Measurements from ENCODE around the gene RNF180.
"Not testable (repeated sequence)": the region's sequence is repeated elsewhere in the genome, so short reads cannot be mapped to it uniquely, and the experiment has no call there.

Gene RNF180

DNA sequence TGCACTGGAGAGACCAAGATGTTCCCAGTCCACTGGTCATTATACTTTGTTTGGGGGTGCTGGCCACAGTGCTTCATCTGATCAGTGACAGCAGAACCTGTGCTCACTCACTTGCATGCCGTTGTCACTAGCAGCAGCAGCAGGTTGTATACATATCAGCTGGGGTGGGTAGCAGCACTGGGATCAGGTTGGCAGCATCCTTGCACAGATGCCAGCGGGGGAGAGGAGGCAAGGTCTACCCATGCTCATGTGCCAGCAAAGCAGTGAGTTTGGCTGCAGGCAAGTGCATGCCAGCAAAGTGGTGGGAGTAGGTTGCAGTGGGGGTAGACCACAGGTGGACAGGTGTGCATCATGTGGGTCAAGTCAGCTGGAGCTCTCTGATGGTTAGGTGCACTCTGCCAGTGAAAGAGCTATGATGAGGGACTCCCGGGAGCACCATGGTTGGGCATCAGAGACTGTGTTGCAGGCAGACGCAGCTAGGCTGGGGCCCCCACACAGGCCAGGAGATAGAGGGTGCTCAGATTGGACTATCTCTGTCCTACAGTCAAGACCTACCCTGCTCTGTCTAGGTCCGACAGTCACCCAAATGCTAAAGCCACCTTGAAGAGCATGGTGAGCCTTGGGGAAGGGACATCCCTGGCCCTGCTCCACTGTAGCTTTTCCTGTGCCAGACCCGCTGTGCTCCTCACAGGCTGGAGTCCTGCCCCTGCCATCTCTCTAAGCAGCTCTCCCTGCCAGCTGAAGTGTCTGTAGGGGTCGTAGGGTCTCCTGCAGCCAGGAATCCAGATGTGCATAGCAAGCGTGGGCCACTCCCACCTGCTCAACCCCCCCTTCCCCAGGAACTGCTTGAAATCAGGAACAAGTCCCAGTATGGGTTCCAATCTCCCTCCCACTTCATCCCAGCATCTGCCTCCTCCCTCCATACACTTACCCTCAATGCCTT lies 119.8 kb downstream of the RNF180 start:
- DNase-seq (ENCODE audit: low spot score), result no peak
- Histone ChIP-seq H3K36me3 (ENCODE audit: low read depth) (no peaks in the 10 kb centered on the region), H3K9me3 (ENCODE audit: severe bottlenecking) (no peaks in the 10 kb centered on the region), H3K27ac (ENCODE audit: poor library complexity, severe bottlenecking) (no peak overlapping the region), H3K4me1 (ENCODE audit: insufficient read depth, poor library complexity, severe bottlenecking) (no peaks in the 10 kb centered on the region), H3K4me3 (ENCODE audit: severe bottlenecking) (no peak overlapping the region), H3K27me3 (ENCODE audit: insufficient read depth, poor library complexity, severe bottlenecking) (no peaks in the 10 kb centered on the region)
- no peak for TF ChIP-seq CTCF (IDR thresholded peaks at IDR 0.05; ENCODE audit: poor library complexity, severe bottlenecking)
- no peak for ATAC-seq (ENCODE audit: low read depth)

DNA sequence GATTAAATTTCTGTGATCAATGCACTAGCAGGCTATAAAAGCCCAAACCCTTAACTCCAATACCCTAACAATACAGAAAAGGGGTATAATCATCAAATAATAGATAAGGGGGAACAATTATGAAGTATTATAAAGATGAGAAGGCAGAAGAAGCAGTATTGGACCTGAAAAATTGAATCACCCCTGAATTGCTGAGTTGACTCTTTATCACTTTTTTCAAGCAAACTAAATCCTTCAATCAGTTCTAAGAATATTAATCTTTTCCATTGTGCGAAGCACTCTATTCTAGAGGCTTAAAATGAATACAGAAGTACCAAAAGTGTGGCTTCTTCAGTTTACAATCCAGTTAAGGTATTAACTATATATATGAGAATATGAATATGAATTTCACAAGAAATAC lies 120.7 kb downstream of the RNF180 start:
- DNase-seq (ENCODE audit: low spot score), result no peak
- Histone ChIP-seq H3K9me3 (ENCODE audit: severe bottlenecking) (no peaks in the 10 kb centered on the region), H3K27me3 (ENCODE audit: insufficient read depth, poor library complexity, severe bottlenecking) (no peaks in the 10 kb centered on the region), H3K27ac (ENCODE audit: poor library complexity, severe bottlenecking) (no peak overlapping the region), H3K4me3 (ENCODE audit: severe bottlenecking) (no peak overlapping the region), H3K36me3 (ENCODE audit: low read depth) (no peaks in the 10 kb centered on the region), H3K4me1 (ENCODE audit: insufficient read depth, poor library complexity, severe bottlenecking) (no peaks in the 10 kb centered on the region)
- no peak for TF ChIP-seq CTCF (IDR thresholded peaks at IDR 0.05; ENCODE audit: poor library complexity, severe bottlenecking)
- no peak for ATAC-seq (ENCODE audit: low read depth)

DNA sequence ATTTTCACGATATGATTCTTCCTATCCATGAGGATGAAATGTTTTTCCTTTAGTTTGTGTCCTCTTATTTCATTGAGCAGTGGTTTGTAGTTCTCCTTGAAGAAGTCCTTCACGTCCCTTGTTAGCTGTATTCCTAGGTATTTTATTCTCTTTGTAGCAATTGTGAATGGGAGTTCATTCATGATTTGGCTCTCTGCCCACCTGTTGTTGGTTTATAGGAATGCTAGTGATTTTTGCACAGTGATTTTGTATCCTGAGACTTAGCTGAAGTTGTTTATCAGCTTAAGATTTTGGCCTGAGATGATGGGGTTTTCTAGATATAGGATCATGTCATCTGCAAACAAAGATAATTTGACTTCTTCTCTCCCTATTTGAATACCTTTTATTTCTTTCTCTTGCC lies 122.9 kb downstream of the RNF180 start:
- H3K27ac ChIP-seq (ENCODE audit: poor library complexity, severe bottlenecking); DNase-seq (ENCODE audit: low spot score); ATAC-seq (ENCODE audit: low read depth): not testable (repeated sequence)

DNA sequence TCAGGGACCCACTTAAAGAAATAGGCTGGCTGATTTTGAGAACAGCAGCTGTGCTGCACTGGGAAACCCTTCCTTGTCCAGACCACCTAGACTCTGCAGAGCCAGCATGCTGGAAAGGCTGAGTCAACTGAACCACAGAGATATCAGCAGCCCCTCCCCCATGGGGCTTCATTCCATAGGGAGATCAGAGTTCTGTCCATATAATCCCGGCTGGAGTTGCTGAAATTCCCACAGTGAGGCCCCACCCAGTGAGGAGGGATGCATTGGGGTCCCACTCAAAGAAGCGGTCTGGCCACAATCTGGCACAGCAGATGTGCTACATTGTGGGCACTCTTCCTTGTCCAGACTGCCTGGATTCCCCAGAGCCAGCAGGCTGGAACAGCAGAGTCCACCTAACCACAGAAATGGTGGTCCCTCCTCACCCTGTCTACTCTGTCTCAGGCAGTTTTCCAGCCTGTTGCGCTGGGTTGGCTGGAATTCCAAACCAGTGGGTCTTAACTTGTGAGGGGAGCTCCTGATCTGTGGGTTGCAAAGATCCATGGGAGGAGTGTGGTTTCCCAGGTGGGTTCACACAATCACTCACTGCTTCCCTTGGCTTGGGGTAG lies 127.1 kb downstream of the RNF180 start:
- H3K4me3 ChIP-seq (ENCODE audit: severe bottlenecking), result no peak overlapping the region
- TF ChIP-seq CTCF (IDR thresholded peaks at IDR 0.05; ENCODE audit: poor library complexity, severe bottlenecking), result no peak
- no peaks in the 10 kb centered on the region for H3K27me3 ChIP-seq (ENCODE audit: insufficient read depth, poor library complexity, severe bottlenecking)
- ATAC-seq (ENCODE audit: low read depth) (no peak), DNase-seq (ENCODE audit: low spot score) (no peak)
- no peaks in the 10 kb centered on the region for H3K9me3 ChIP-seq (ENCODE audit: severe bottlenecking)
- no peak overlapping the region for H3K27ac ChIP-seq (ENCODE audit: poor library complexity, severe bottlenecking)
- peaks cover 14% of the 10 kb centered on the region for H3K4me1 ChIP-seq (ENCODE audit: insufficient read depth, poor library complexity, severe bottlenecking)
- H3K36me3 ChIP-seq (ENCODE audit: low read depth), result no peaks in the 10 kb centered on the region

More for the DNA sequence above, 122.9 kb downstream of the RNF180 start:
- H3K9me3 ChIP-seq (ENCODE audit: severe bottlenecking); H3K36me3 ChIP-seq (ENCODE audit: low read depth); H3K4me1 ChIP-seq (ENCODE audit: insufficient read depth, poor library complexity, severe bottlenecking); H3K27me3 ChIP-seq (ENCODE audit: insufficient read depth, poor library complexity, severe bottlenecking); H3K4me3 ChIP-seq (ENCODE audit: severe bottlenecking): not testable (repeated sequence)

DNA sequence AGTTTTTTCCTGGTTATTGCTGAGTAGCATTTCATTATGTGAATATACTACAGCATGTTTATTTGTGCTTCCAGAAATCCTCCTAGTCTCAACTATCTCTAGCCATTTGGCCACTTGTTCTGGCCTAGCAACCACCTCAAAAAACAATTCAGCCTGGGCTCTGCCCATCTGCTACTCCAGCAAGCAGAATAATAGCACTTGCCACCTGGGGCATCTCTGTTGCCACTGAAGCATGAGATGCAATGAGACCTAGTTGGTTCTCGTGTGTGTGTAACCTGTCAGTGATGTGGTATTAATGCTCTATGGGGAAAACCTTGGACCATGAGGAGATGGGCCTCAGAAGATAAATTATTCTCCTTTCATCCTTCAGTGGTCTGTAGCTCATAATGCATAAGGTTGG lies 129.5 kb downstream of the RNF180 start:
- no peaks in the 10 kb centered on the region for H3K9me3 ChIP-seq (ENCODE audit: severe bottlenecking)
- H3K27me3 ChIP-seq (ENCODE audit: insufficient read depth, poor library complexity, severe bottlenecking), result no peaks in the 10 kb centered on the region
- no peaks in the 10 kb centered on the region for H3K36me3 ChIP-seq (ENCODE audit: low read depth)
- H3K27ac ChIP-seq (ENCODE audit: poor library complexity, severe bottlenecking), result no peak overlapping the region
- peaks cover 27% of the 10 kb centered on the region for H3K4me1 ChIP-seq (ENCODE audit: insufficient read depth, poor library complexity, severe bottlenecking)
- no peak for TF ChIP-seq CTCF (IDR thresholded peaks at IDR 0.05; ENCODE audit: poor library complexity, severe bottlenecking)
- H3K4me3 ChIP-seq (ENCODE audit: severe bottlenecking), result no peak overlapping the region
- ATAC-seq (ENCODE audit: low read depth), result no peak
- no peak for DNase-seq (ENCODE audit: low spot score)

Measured in RWPE2 (cell line).